OCI-LY7 (cell line): ENCODE measurements around the gene ANP32A. TPM values are rescaled to one million over a fixed set of nuclear protein-coding genes. Genes with fewer than 3 reads are reported as not detected.

Source experiments
- BruUV-seq: library from RNA; stranded (reverse); fragments of 400-500 nt; replicated peaks from 2 replicates; lab custom pipeline; 2021; lab: Mats Ljungman, UMichigan
- CTCF ChIA-PET: fragments of 300-600 bp; sonication (Branson Sonifier 250); formaldehyde crosslinking; loops from one replicate; lab custom pipeline; 2022; ENCODE audit warnings: antibody characterized with exemption; ENCODE audit not compliant: unreplicated experiment; lab: Charles Lee
- POLR2A ChIA-PET: fragments of 300-600 bp; sonication (Branson Sonifier 250); formaldehyde crosslinking; loops from one replicate; lab custom pipeline; 2022; ENCODE audit warnings: antibody characterized with exemption; lab: Charles Lee
- DNase-seq: peaks from one replicate; pipeline ENCODE4 v3.0.0-alpha.2; 2015; ENCODE audit warnings: low spot score
- H2AFZ ChIP-seq: fragments of 200-600 bp; sonication (generic), shearing (Covaris generic); 2 replicates; pipeline ENCODE4 v1.6.1; 2014; ENCODE audit warnings: mild to moderate bottlenecking, antibody characterized with exemption, low read length, moderate library complexity
- H3K27ac ChIP-seq: fragments of 200-600 bp; sonication (generic); 2 replicates; pipeline ENCODE4 v1.5.1; 2014; ENCODE audit warnings: mixed run types, low read depth, mild to moderate bottlenecking, moderate library complexity, low read length, inconsistent platforms; ENCODE audit not compliant: poor library complexity, severe bottlenecking
- H3K36me3 ChIP-seq: fragments of 200-600 bp; sonication (generic); 2 replicates; pipeline ENCODE4 v1.6.1; 2014; ENCODE audit warnings: mild to moderate bottlenecking, antibody characterized with exemption, low read length, moderate library complexity, mixed read lengths; ENCODE audit not compliant: insufficient read depth
- H3K4me1 ChIP-seq: fragments of 200-600 bp; sonication (generic); 2 replicates; pipeline ENCODE4 v1.5.1; 2014; ENCODE audit warnings: mild to moderate bottlenecking, low read length; ENCODE audit not compliant: insufficient read depth, poor library complexity, severe bottlenecking
- H3K4me2 ChIP-seq: fragments of 200-600 bp; sonication (generic); 2 replicates; pipeline ENCODE4 v1.6.1; 2014; ENCODE audit warnings: mild to moderate bottlenecking, low read length
- H3K4me3 ChIP-seq: fragments of 200-600 bp; sonication (generic); 2 replicates; pipeline ENCODE4 v1.5.1; 2014; ENCODE audit warnings: mild to moderate bottlenecking, low read depth, low read length; ENCODE audit not compliant: poor library complexity, severe bottlenecking
- H3K79me2 ChIP-seq: fragments of 200-600 bp; sonication (generic); 2 replicates; pipeline ENCODE4 v1.6.1; 2016; ENCODE audit warnings: low read depth, mild to moderate bottlenecking, low read length, moderate library complexity, mixed read lengths; ENCODE audit not compliant: insufficient read depth
- H3K9me2 ChIP-seq: fragments of 200-600 bp; sonication (generic); 2 replicates; pipeline ENCODE4 v1.6.1; 2016; ENCODE audit warnings: mild to moderate bottlenecking, low read length, mixed read lengths; ENCODE audit not compliant: insufficient read depth
- H3K9me3 ChIP-seq: fragments of 200-600 bp; sonication (generic); 2 replicates; pipeline ENCODE4 v1.6.1; 2014; ENCODE audit warnings: mild to moderate bottlenecking, mixed run types, low read length, mixed read lengths
- H4K20me1 ChIP-seq: fragments of 200-600 bp; sonication (generic); 2 replicates; pipeline ENCODE4 v1.6.1; 2014; ENCODE audit warnings: mild to moderate bottlenecking, antibody characterized with exemption, low read length, moderate library complexity, mixed read lengths; ENCODE audit not compliant: insufficient read depth
- EZH2phosphoT487 ChIP-seq: fragments of 200-600 bp; sonication (generic); IDR thresholded peaks from 2 replicates; pipeline ENCODE4 v1.6.1; 2018; ENCODE audit warnings: low read depth, borderline replicate concordance, mild to moderate bottlenecking, mixed run types, antibody characterized with exemption, low read length, moderate library complexity, mixed read lengths
- intact Hi-C: fragments of 100-400 bp; cut with micrococcal nuclease; formaldehyde crosslinking; loops from one replicate; pipeline ENCODE4 v1.10.0; 2022; ENCODE audit not compliant: unreplicated experiment
- total RNA-seq, 2 experiments: library from RNA; depleted of rRNA in 1 of 2; stranded (reverse); fragments of >200 nt in 1 of 2; shearing (Covaris generic) in 1 of 2; gene quantifications; 2 replicates each; pipeline ENCODE4 v1.2.3, GENCODE V29; 2014 to 2022
- TF ChIP-seq, protein P1 (sequence below): fragments of 200-600 bp; sonication (generic); conservative IDR thresholded peaks from 2 replicates; pipeline ENCODE4 v1.5.1; 2014; ENCODE audit warnings: mild to moderate bottlenecking, antibody characterized with exemption, low read length, moderate library complexity, mixed read lengths

The ANP32A gene
- total RNA-seq, 2 experiments from 2014 or later, result 232 to 580 TPM

DNA sequence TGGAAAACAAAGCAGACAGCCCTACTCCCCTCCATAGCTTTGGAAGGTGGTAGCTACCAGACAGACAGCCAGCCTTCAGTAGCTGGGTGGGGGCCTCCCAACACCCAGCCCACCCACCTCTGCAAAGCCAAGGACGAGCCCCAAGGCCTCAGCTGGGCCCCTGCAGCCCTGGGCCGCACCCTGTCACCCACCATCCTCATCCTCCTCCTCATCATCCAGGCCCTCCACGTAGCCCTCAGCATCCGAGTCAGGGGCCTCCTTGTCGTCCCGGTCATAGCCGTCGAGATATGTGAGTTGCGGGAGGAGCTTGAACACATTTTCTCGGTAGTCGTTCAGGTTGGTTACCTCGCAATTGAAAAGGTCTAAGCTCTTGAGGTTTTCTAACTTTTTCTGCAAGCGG, 36.5 kb downstream of the ANP32A start:
- ChIA-PET CTCF (interaction anchor here (1.3 kb wide), 1 partner anchor 92 kb away, joined by 7 read pairs; no protein-coding TSS in a partner anchor), POLR2A (interaction anchor here (0.7 to 1.5 kb wide), 3 partner anchors 10 to 68 kb away, joined by 3 to 8 read pairs (median 4); no protein-coding TSS in a partner anchor)
- Histone ChIP-seq H3K9me2 (no peaks in the 10 kb centered on the region), H3K9me3 (no peaks in the 10 kb centered on the region), H4K20me1 (peaks cover 21% of the 10 kb centered on the region), H2AFZ (no peak overlapping the region), H3K27ac (no peak overlapping the region), H3K4me1 (no peaks in the 10 kb centered on the region), H3K79me2 (peaks cover 28% of the 10 kb centered on the region), H3K4me2 (no peak overlapping the region), H3K36me3 (peaks cover 100% of the 10 kb centered on the region), H3K4me3 (no peak overlapping the region)
- intact Hi-C loops, result loop anchor here (5.0 kb wide), 1 partner anchor 33 kb away; no protein-coding TSS in a partner anchor
- BruUV-seq, result no TSS peak
- no peak for DNase-seq
- TF ChIP-seq EZH2phosphoT487, result no peak
- TF ChIP-seq, protein P1, sequence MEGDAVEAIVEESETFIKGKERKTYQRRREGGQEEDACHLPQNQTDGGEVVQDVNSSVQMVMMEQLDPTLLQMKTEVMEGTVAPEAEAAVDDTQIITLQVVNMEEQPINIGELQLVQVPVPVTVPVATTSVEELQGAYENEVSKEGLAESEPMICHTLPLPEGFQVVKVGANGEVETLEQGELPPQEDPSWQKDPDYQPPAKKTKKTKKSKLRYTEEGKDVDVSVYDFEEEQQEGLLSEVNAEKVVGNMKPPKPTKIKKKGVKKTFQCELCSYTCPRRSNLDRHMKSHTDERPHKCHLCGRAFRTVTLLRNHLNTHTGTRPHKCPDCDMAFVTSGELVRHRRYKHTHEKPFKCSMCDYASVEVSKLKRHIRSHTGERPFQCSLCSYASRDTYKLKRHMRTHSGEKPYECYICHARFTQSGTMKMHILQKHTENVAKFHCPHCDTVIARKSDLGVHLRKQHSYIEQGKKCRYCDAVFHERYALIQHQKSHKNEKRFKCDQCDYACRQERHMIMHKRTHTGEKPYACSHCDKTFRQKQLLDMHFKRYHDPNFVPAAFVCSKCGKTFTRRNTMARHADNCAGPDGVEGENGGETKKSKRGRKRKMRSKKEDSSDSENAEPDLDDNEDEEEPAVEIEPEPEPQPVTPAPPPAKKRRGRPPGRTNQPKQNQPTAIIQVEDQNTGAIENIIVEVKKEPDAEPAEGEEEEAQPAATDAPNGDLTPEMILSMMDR, result no peak

- Histone ChIP-seq H3K79me2 (peaks cover 21% of the 10 kb centered on the region), H3K4me1 (no peaks in the 10 kb centered on the region), H3K4me3 (no peak overlapping the region), H3K27ac (no peak overlapping the region), H3K9me2 (no peaks in the 10 kb centered on the region), H3K4me2 (no peak overlapping the region), H4K20me1 (peaks cover 14% of the 10 kb centered on the region), H2AFZ (no peak overlapping the region), H3K36me3 (peaks cover 100% of the 10 kb centered on the region), H3K9me3 (no peaks in the 10 kb centered on the region)
- intact Hi-C loops, result loop anchor here (1.0 to 5.0 kb wide), 2 partner anchors 34 to 92 kb away; no protein-coding TSS in a partner anchor
- DNase-seq, result peak; percentile 66
- BruUV-seq, result no TSS peak
- ChIA-PET CTCF (interaction anchor here (1.3 kb wide), 1 partner anchor 93 kb away, joined by 7 read pairs; no protein-coding TSS in a partner anchor), POLR2A (interaction anchor here (1.1 to 1.5 kb wide), 2 partner anchors 11 to 13 kb away, joined by 4 to 8 read pairs; no protein-coding TSS in a partner anchor)
- TF ChIP-seq, protein P1, result peak; percentile 80
- TF ChIP-seq EZH2phosphoT487, result no peak
Observed at GRCh38 chr15:68783226-68784058, 37.3 kb downstream of the ANP32A start.
